Breast epithelium (tissue), 4 donors: ENCODE measurements around the gene EHMT2. TPM values are rescaled to one million over a fixed set of nuclear protein-coding genes. Genes with fewer than 3 reads are reported as not detected.

ENCODE experiments used
- DNase-seq, 2 donors: peaks; one replicate each; pipeline ENCODE4 v3.0.0-alpha.2; 2019; ENCODE audit warnings: low spot score in 2 of 2
- H3K27ac ChIP-seq, 2 donors: fragments of 200-600 bp; sonication (generic) in 1 of 2; one replicate each; pipeline ENCODE4 v1.5.1; 2016 to 2019; ENCODE audit warnings: mild to moderate bottlenecking in 1 of 2
- H3K27me3 ChIP-seq, 2 donors: fragments of 200-600 bp; sonication (generic) in 1 of 2; one replicate each; pipeline versions ENCODE4 v1.5.1 to v1.6.0; 2017 to 2019; ENCODE audit warnings: control low read depth in 1 of 2, mild to moderate bottlenecking in 1 of 2
- H3K36me3 ChIP-seq: fragments of 200-600 bp; one replicate; pipeline ENCODE4 v1.5.1; 2019
- H3K4me1 ChIP-seq, 2 donors: fragments of 200-600 bp; sonication (generic); one replicate each; pipeline ENCODE4 v1.5.1; 2016 to 2019; ENCODE audit warnings: control low read depth in 1 of 2
- H3K4me3 ChIP-seq, 3 donors: fragments of 200-600 bp; sonication (generic); 1 replicate in 2 of 3; 2 replicates in 1 of 3; pipeline ENCODE4 v1.5.1; 2016 to 2019; ENCODE audit warnings: mild to moderate bottlenecking in 3 of 3, moderate library complexity in 2 of 3
- H3K9me3 ChIP-seq, 2 donors: fragments of 200-600 bp; sonication (generic) in 1 of 2; one replicate each; pipeline ENCODE4 v1.5.1; 2016 to 2019; ENCODE audit warnings: control low read depth in 1 of 2
- CTCF ChIP-seq, 3 donors: fragments of 450-650 bp; IDR thresholded peaks; one replicate each; pipeline ENCODE4 v1.5.1; 2016 to 2017; ENCODE audit warnings: antibody characterized with exemption in 3 of 3, mild to moderate bottlenecking in 3 of 3, moderate library complexity in 3 of 3
- POLR2A ChIP-seq: fragments of 450-650 bp; IDR thresholded peaks from one replicate; pipeline ENCODE4 v1.6.1; 2016; ENCODE audit warnings: antibody characterized with exemption, mild to moderate bottlenecking, moderate library complexity
- POLR2AphosphoS5 ChIP-seq, 3 donors: sonication (generic); formaldehyde crosslinking; IDR thresholded peaks; one replicate each; pipeline ENCODE4 v1.6.1; 2017; ENCODE audit warnings: antibody characterized with exemption in 3 of 3
- intact Hi-C: fragments of 100-400 bp; cut with DNase I; formaldehyde crosslinking; loops from one replicate; pipeline ENCODE4 v1.15.1; 2023; ENCODE audit warnings: low total_unique reads
- total RNA-seq, 3 donors: library from RNA; depleted of rRNA; stranded (reverse); fragments of >200 nt; gene quantifications; one replicate each; pipeline ENCODE4 v1.1.0, GENCODE V29; 2016

Gene EHMT2
- total RNA-seq, 3 donors from 2014 or later = 34.6 to 37.5 (median 37.0) TPM

DNA sequence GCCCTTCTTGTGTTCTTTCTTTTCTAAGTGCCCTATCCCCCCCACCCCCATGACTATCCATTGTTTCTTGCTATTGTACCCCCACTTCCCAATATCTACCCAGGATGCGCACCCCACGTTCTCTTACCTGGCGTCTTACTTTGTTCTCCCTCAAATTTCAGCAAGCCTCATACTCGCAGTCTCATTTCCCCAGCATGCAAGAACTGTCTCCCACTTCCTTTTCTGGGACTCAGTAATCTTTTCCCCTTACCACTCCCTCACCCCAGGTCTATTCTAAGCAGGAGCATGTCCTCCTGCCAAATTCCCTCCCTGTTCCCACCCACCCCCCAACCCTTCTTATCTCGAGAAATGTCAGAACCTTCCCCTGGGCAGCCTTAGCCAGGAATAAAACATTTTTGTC lies 1.7 kb upstream of the EHMT2 start:
- no peak overlapping the region for H3K27ac ChIP-seq
- intact Hi-C loops = no loop called here
- peaks cover 0 to 4% of the 10 kb centered on the region in 2 donors for H3K4me1 ChIP-seq

DNA sequence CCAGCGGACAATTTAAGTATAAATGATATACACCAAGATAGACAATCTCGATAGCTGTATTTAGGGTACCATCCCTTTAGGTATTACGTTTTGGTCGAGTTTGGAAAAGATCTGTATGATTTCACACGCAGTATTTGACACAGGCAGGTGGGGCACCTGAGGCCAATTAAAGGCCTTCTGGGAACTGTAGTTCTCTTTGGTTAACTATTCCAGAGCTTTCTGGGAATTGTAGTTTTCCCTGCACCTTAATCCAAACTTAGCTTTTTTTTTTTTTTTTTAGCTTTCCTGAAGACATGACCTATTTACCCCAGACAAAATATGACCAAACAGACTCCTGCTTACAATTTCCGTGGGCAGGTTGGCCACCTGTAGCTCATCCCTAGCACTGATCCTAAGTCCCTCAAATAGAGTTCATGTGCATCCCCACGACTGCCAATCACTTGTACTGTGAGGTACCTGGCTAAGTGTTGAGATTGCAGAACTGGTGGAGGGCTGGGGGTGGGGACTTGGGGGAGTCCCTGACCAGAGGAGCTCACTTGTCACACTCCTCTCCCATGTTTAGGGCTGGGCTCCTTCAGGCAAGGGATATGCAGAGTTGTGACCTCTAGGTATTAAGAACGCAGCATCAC lies 999 bp upstream of the EHMT2 start:
- Histone ChIP-seq H3K27ac (peak overlapping the region; percentile 86 to 89), H3K9me3 (no peaks in the 10 kb centered on the region), H3K4me1 (peaks cover 0 to 4% of the 10 kb centered on the region in 2 donors), H3K27me3 (no peaks in the 10 kb centered on the region), H3K4me3 (peak overlapping the region; percentile 88 to 99 (median 94)), H3K36me3 (no peaks in the 10 kb centered on the region)
- TF ChIP-seq CTCF (IDR thresholded peaks at IDR 0.05) (no peak), POLR2AphosphoS5 (IDR thresholded peaks at IDR 0.05) (peak in 1 of 3 donors; percentile 65)
- DNase-seq = no peak
- intact Hi-C loops = no loop called here

More for the DNA sequence above, 1.7 kb upstream of the EHMT2 start:
- no peaks in the 10 kb centered on the region for H3K9me3 ChIP-seq
- TF ChIP-seq POLR2A (no peak), POLR2AphosphoS5 (IDR thresholded peaks at IDR 0.05) (no peak), CTCF (IDR thresholded peaks at IDR 0.05) (no peak)
- H3K36me3 ChIP-seq = no peaks in the 10 kb centered on the region
- no peaks in the 10 kb centered on the region for H3K27me3 ChIP-seq
- H3K4me3 ChIP-seq = no peak overlapping the region
- no peak for DNase-seq

GRCh38 chr6:31896856-31897611 lies 464 bp downstream of the EHMT2 start:
- H3K4me1 ChIP-seq = peaks cover 0 to 4% of the 10 kb centered on the region in 2 donors
- H3K9me3 ChIP-seq = no peaks in the 10 kb centered on the region
- H3K36me3 ChIP-seq = no peaks in the 10 kb centered on the region
- intact Hi-C loops = loop anchor here (2.0 kb wide), 1 partner anchor 56 kb away; no protein-coding TSS in a partner anchor
- DNase-seq = no peak
- TF ChIP-seq POLR2AphosphoS5 (IDR thresholded peaks at IDR 0.05) (no peak), CTCF (IDR thresholded peaks at IDR 0.05) (no peak), POLR2A (no peak)
- no peaks in the 10 kb centered on the region for H3K27me3 ChIP-seq
- peak overlapping the region; percentile 86 to 89 for H3K27ac ChIP-seq
- H3K4me3 ChIP-seq = peak overlapping the region; percentile 88 to 99 (median 94)

GRCh38 chr6:31896493-31896855 lies 1.0 kb downstream of the EHMT2 start:
- TF ChIP-seq POLR2AphosphoS5 (IDR thresholded peaks at IDR 0.05) (no peak), CTCF (IDR thresholded peaks at IDR 0.05) (no peak)
- H3K36me3 ChIP-seq = no peaks in the 10 kb centered on the region
- intact Hi-C loops = loop anchor here (2.0 kb wide), 1 partner anchor 56 kb away; no protein-coding TSS in a partner anchor
- DNase-seq = no peak
- H3K27ac ChIP-seq = peak overlapping the region; percentile 86 to 89
- no peaks in the 10 kb centered on the region for H3K9me3 ChIP-seq
- peak overlapping the region; percentile 88 to 99 (median 94) for H3K4me3 ChIP-seq
- peaks cover 0 to 4% of the 10 kb centered on the region in 2 donors for H3K4me1 ChIP-seq
- H3K27me3 ChIP-seq = no peaks in the 10 kb centered on the region

- intact Hi-C loops = no loop called here
- TF ChIP-seq POLR2AphosphoS5 (IDR thresholded peaks at IDR 0.05) (no peak), CTCF (IDR thresholded peaks at IDR 0.05) (no peak), POLR2A (no peak)
- DNase-seq = no peak
- peaks cover 2% of the 10 kb centered on the region for H3K36me3 ChIP-seq
- no peak overlapping the region for H3K27ac ChIP-seq
- H3K27me3 ChIP-seq = no peaks in the 10 kb centered on the region
- no peak overlapping the region for H3K4me3 ChIP-seq
- no peaks in the 10 kb centered on the region for H3K9me3 ChIP-seq
- no peaks in the 10 kb centered on the region for H3K4me1 ChIP-seq
Observed at GRCh38 chr6:31892821-31893220, 4.7 kb downstream of the EHMT2 start.
